ENCODE data around the gene ENDOU.

The ENDOU gene

GRCh38 chr12:47736216-47736615, 10.9 kb upstream of the ENDOU start:
- H3K9ac ChIP-seq (ENCODE audit: low read length) = no peak overlapping the region
- H3K36me3 ChIP-seq (ENCODE audit: control insufficient read depth, insufficient read depth, low read length) = no peaks in the 10 kb centered on the region
- peaks cover 20% of the 10 kb centered on the region for H3K4me1 ChIP-seq (ENCODE audit: control insufficient read depth, insufficient read depth, low read length)
- peak overlapping the region; percentile 35 for H3K4me3 ChIP-seq (ENCODE audit: low read length)
- peak overlapping the region; percentile 90 for H3K27ac ChIP-seq (ENCODE audit: low read depth, low read length)
- no peaks in the 10 kb centered on the region for H3K27me3 ChIP-seq (ENCODE audit: control insufficient read depth, insufficient read depth, low read length)

DNA sequence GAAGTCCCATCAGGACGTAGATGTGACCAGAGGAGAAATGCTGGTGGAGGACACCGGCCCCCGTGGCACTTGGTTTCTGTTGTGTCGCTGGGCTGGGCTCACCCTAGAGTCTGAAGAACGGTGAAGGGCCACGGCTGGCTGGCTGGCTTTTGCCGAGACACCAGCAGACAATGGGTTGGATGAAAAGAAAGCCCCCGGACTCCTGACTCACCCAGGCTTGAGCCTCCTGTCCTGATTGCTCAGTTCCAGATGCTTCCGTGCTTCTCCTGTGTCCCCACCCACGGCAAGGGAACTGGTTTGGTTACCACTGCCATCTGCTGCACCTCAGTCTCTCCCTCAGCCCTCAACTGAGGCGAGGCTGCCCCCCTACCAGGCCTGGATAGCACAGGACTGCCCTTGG, 10.4 kb upstream of the ENDOU start:
- H3K27me3 ChIP-seq (ENCODE audit: control insufficient read depth, insufficient read depth, low read length) = no peaks in the 10 kb centered on the region
- peaks cover 20% of the 10 kb centered on the region for H3K4me1 ChIP-seq (ENCODE audit: control insufficient read depth, insufficient read depth, low read length)
- H3K9ac ChIP-seq (ENCODE audit: low read length) = no peak overlapping the region
- H3K4me3 ChIP-seq (ENCODE audit: low read length) = no peak overlapping the region
- H3K36me3 ChIP-seq (ENCODE audit: control insufficient read depth, insufficient read depth, low read length) = no peaks in the 10 kb centered on the region
- peak overlapping the region; percentile 90 for H3K27ac ChIP-seq (ENCODE audit: low read depth, low read length)

- Histone ChIP-seq H3K27ac (ENCODE audit: low read depth, low read length) (no peak overlapping the region), H3K4me3 (ENCODE audit: low read length) (no peak overlapping the region), H3K4me1 (ENCODE audit: control insufficient read depth, insufficient read depth, low read length) (peaks cover 20% of the 10 kb centered on the region), H3K27me3 (ENCODE audit: control insufficient read depth, insufficient read depth, low read length) (no peaks in the 10 kb centered on the region), H3K36me3 (ENCODE audit: control insufficient read depth, insufficient read depth, low read length) (no peaks in the 10 kb centered on the region), H3K9ac (ENCODE audit: low read length) (no peak overlapping the region)
Observed at GRCh38 chr12:47734725-47735480, 9.6 kb upstream of the ENDOU start.

- Histone ChIP-seq H3K4me1 (ENCODE audit: control insufficient read depth, insufficient read depth, low read length) (peaks cover 20% of the 10 kb centered on the region), H3K36me3 (ENCODE audit: control insufficient read depth, insufficient read depth, low read length) (no peaks in the 10 kb centered on the region), H3K27ac (ENCODE audit: low read depth, low read length) (no peak overlapping the region), H3K4me3 (ENCODE audit: low read length) (no peak overlapping the region), H3K9ac (ENCODE audit: low read length) (no peak overlapping the region), H3K27me3 (ENCODE audit: control insufficient read depth, insufficient read depth, low read length) (no peaks in the 10 kb centered on the region)
Observed at GRCh38 chr12:47733142-47733541, 7.9 kb upstream of the ENDOU start.

- no peak overlapping the region for H3K9ac ChIP-seq (ENCODE audit: low read length)
- H3K27me3 ChIP-seq (ENCODE audit: control insufficient read depth, insufficient read depth, low read length) = no peaks in the 10 kb centered on the region
- H3K27ac ChIP-seq (ENCODE audit: low read depth, low read length) = no peak overlapping the region
- H3K36me3 ChIP-seq (ENCODE audit: control insufficient read depth, insufficient read depth, low read length) = no peaks in the 10 kb centered on the region
- peaks cover 18% of the 10 kb centered on the region for H3K4me1 ChIP-seq (ENCODE audit: control insufficient read depth, insufficient read depth, low read length)
- H3K4me3 ChIP-seq (ENCODE audit: low read length) = no peak overlapping the region
Observed at GRCh38 chr12:47732504-47732903, 7.2 kb upstream of the ENDOU start.

DNA sequence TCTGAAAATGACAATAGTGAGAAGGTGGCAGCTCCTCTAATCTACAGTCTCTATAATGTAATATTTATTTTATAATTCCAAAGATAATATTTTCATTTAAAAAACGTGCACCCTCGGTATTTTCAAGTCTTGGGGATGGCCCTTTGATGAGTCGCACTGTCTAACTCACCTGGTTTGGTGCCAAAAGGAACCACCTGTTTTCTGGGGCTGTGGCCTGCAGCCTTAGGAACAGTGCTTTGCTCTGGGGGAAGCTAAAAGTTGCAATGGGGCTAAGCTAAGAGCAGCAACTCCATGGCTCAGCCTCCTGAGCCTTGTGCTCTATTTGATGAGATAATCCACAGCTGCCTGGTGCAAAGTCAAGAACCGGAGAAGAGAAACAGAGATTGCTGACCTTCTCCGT, 6.4 kb upstream of the ENDOU start:
- H3K9ac ChIP-seq (ENCODE audit: low read length) = no peak overlapping the region
- H3K4me3 ChIP-seq (ENCODE audit: low read length) = no peak overlapping the region
- peaks cover 10% of the 10 kb centered on the region for H3K4me1 ChIP-seq (ENCODE audit: control insufficient read depth, insufficient read depth, low read length)
- H3K27me3 ChIP-seq (ENCODE audit: control insufficient read depth, insufficient read depth, low read length) = no peaks in the 10 kb centered on the region
- H3K27ac ChIP-seq (ENCODE audit: low read depth, low read length) = no peak overlapping the region
- H3K36me3 ChIP-seq (ENCODE audit: control insufficient read depth, insufficient read depth, low read length) = no peaks in the 10 kb centered on the region

- H3K4me1 ChIP-seq (ENCODE audit: control insufficient read depth, insufficient read depth, low read length) = no peaks in the 10 kb centered on the region
- H3K4me3 ChIP-seq (ENCODE audit: low read length) = no peak overlapping the region
- H3K27ac ChIP-seq (ENCODE audit: low read depth, low read length) = no peak overlapping the region
- H3K9ac ChIP-seq (ENCODE audit: low read length) = no peak overlapping the region
- H3K36me3 ChIP-seq (ENCODE audit: control insufficient read depth, insufficient read depth, low read length) = no peaks in the 10 kb centered on the region
- H3K27me3 ChIP-seq (ENCODE audit: control insufficient read depth, insufficient read depth, low read length) = no peaks in the 10 kb centered on the region
Observed at GRCh38 chr12:47730341-47730744, 5.1 kb upstream of the ENDOU start.

DNA sequence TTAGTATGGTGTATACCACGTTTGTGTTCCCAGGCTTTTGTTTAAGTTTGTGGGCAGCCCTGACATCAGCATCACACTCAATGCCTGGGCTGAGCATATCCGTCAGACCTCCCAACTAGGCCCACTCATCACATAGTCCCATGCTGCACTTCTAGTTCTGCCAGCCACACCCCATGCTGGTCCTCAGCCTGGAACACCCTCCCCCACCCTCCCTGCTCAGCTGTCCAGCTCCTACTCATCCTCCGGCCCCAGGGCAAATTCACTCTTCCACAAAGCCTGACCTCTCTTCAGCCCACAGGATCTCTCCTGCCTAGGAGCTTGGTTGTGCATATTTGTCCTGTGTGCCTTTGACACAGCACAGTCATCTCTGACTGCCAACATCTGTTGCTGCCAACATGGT, 3.9 kb upstream of the ENDOU start:
- Histone ChIP-seq H3K9ac (ENCODE audit: low read length) (no peak overlapping the region), H3K36me3 (ENCODE audit: control insufficient read depth, insufficient read depth, low read length) (no peaks in the 10 kb centered on the region), H3K4me3 (ENCODE audit: low read length) (no peak overlapping the region), H3K27me3 (ENCODE audit: control insufficient read depth, insufficient read depth, low read length) (no peaks in the 10 kb centered on the region), H3K27ac (ENCODE audit: low read depth, low read length) (no peak overlapping the region), H3K4me1 (ENCODE audit: control insufficient read depth, insufficient read depth, low read length) (no peaks in the 10 kb centered on the region)

GRCh38 chr12:47725893-47726292, 603 bp upstream of the ENDOU start:
- Histone ChIP-seq H3K9ac (ENCODE audit: low read length) (no peak overlapping the region), H3K27ac (ENCODE audit: low read depth, low read length) (no peak overlapping the region), H3K4me3 (ENCODE audit: low read length) (no peak overlapping the region), H3K36me3 (ENCODE audit: control insufficient read depth, insufficient read depth, low read length) (no peaks in the 10 kb centered on the region), H3K27me3 (ENCODE audit: control insufficient read depth, insufficient read depth, low read length) (no peaks in the 10 kb centered on the region), H3K4me1 (ENCODE audit: control insufficient read depth, insufficient read depth, low read length) (no peaks in the 10 kb centered on the region)

DNA sequence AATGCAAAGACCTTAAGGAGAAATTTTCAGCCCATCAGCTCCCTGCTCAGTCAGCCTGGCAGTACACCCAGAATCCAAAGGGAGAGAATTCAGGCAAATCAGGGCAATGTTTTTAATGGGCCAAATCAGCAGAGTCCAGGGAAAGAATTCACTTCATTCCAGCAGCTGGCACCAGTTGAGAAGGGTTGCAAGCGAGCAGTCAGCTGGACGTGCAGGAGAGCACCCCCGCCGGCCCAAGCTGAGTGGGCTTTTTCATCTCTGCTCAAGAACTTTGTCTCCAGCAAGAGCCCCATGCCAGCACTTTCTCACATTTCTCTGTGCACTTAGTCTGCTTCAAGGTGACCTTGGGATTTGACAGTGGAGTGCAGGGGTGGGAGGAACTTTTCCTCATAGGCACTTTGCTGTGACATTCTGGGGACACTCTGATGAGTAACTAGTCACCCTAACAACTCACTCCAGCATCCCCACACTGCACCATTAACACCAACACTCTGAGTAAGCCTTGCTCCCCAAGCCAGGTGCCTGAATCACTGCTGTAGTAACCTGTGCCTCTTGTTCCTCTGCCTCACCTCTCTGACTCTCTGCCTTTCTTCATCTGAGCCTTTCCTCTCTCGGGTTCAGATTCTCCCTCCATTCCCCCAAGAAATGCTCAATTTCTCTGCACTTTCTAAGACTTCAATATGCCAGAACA, 2.2 kb downstream of the ENDOU start:
- Histone ChIP-seq H3K36me3 (ENCODE audit: control insufficient read depth, insufficient read depth, low read length) (no peaks in the 10 kb centered on the region), H3K9ac (ENCODE audit: low read length) (no peak overlapping the region), H3K27ac (ENCODE audit: low read depth, low read length) (no peak overlapping the region), H3K4me1 (ENCODE audit: control insufficient read depth, insufficient read depth, low read length) (peaks cover 2% of the 10 kb centered on the region), H3K27me3 (ENCODE audit: control insufficient read depth, insufficient read depth, low read length) (no peaks in the 10 kb centered on the region), H3K4me3 (ENCODE audit: low read length) (no peak overlapping the region)

GRCh38 chr12:47722136-47722834, 3.0 kb downstream of the ENDOU start:
- Histone ChIP-seq H3K27ac (ENCODE audit: low read depth, low read length) (no peak overlapping the region), H3K27me3 (ENCODE audit: control insufficient read depth, insufficient read depth, low read length) (no peaks in the 10 kb centered on the region), H3K36me3 (ENCODE audit: control insufficient read depth, insufficient read depth, low read length) (no peaks in the 10 kb centered on the region), H3K9ac (ENCODE audit: low read length) (no peak overlapping the region), H3K4me3 (ENCODE audit: low read length) (no peak overlapping the region), H3K4me1 (ENCODE audit: control insufficient read depth, insufficient read depth, low read length) (peaks cover 10% of the 10 kb centered on the region)

DNA sequence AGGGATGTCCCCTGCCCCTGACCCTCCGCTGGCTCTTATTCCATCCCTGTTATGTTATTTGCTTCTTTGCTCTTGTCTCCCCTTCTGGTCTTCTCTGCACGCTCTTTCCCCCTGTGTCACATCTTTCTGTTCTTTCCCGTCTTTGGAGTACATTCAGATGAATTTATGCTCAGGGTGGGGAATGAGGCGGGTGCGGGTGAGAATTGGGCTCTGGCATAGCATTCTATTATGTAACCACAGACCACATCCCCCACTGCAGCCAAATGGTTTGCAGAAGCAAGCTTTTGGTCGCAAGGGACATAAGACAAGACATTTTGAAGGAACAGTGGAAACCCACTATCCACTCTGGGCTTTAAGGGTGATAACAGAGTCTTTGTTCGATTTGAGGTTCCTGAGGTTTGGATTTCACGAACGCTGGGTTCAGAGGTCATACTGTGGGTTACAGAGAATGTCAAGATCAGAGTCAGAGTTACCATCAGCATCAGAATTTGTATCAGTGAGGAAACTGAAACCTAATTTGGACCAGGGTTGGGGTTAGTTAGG, 3.8 kb downstream of the ENDOU start:
- Histone ChIP-seq H3K4me1 (ENCODE audit: control insufficient read depth, insufficient read depth, low read length) (peaks cover 13% of the 10 kb centered on the region), H3K4me3 (ENCODE audit: low read length) (no peak overlapping the region), H3K9ac (ENCODE audit: low read length) (no peak overlapping the region), H3K27ac (ENCODE audit: low read depth, low read length) (no peak overlapping the region), H3K36me3 (ENCODE audit: control insufficient read depth, insufficient read depth, low read length) (no peaks in the 10 kb centered on the region), H3K27me3 (ENCODE audit: control insufficient read depth, insufficient read depth, low read length) (no peaks in the 10 kb centered on the region)
